ENCODE results near the gene NDUFA6.
"Not testable (repeated sequence)": the region's sequence is repeated elsewhere in the genome, so short reads cannot be mapped to it uniquely, and the experiment has no call there.

The NDUFA6 gene

GRCh38 chr22:42090596-42091454 lies at the start of gene NDUFA6:
Gene NDUFA6 (minus strand): TSS chr22:42090772. CDS start chr22:42090744, 28 bp downstream.
- H3K27ac ChIP-seq: peak within 1 kb of the TSS; percentile 94
- no peak for TF ChIP-seq ZFX (IDR thresholded peaks at IDR 0.05; ENCODE audit: borderline replicate concordance)
- peak; percentile 98 for TF ChIP-seq CTCF (IDR thresholded peaks at IDR 0.05)

- not testable (repeated sequence) for H3K27ac ChIP-seq
Measured at GRCh38 chr22:42140153-42140552, 49.6 kb upstream of the NDUFA6 start.

GRCh38 chr22:42139508-42139907 lies 48.9 kb upstream of the NDUFA6 start:
- not testable (repeated sequence) for H3K27ac ChIP-seq

- H3K27ac ChIP-seq: no peak overlapping the region
- no peak for TF ChIP-seq CTCF (IDR thresholded peaks at IDR 0.05)
- no peak for TF ChIP-seq ZFX (IDR thresholded peaks at IDR 0.05; ENCODE audit: borderline replicate concordance)
Measured at GRCh38 chr22:42138972-42139371, 48.4 kb upstream of the NDUFA6 start.

GRCh38 chr22:42138122-42138770 lies 47.7 kb upstream of the NDUFA6 start:
- no peak for TF ChIP-seq CTCF (IDR thresholded peaks at IDR 0.05)
- no peak for TF ChIP-seq ZFX (IDR thresholded peaks at IDR 0.05; ENCODE audit: borderline replicate concordance)
- H3K27ac ChIP-seq: no peak overlapping the region

GRCh38 chr22:42135688-42136087 lies 45.1 kb upstream of the NDUFA6 start:
- not testable (repeated sequence) for H3K27ac ChIP-seq

GRCh38 chr22:42134100-42135020 lies 43.8 kb upstream of the NDUFA6 start:
- no peak overlapping the region for H3K27ac ChIP-seq
- no peak for TF ChIP-seq CTCF (IDR thresholded peaks at IDR 0.05)
- TF ChIP-seq ZFX (IDR thresholded peaks at IDR 0.05; ENCODE audit: borderline replicate concordance): no peak

- TF ChIP-seq CTCF (IDR thresholded peaks at IDR 0.05): peak; percentile 24; the same call in 1 of the 2 replicates
- TF ChIP-seq ZFX (IDR thresholded peaks at IDR 0.05; ENCODE audit: borderline replicate concordance): no peak
- no peak overlapping the region for H3K27ac ChIP-seq
Measured at GRCh38 chr22:42132457-42132856, 41.9 kb upstream of the NDUFA6 start.

Measured in 22Rv1 (cell line).